Vagina (tissue), 2 donors: ENCODE measurements around the gene FAM50B.

ENCODE experiments used
- POLR2A ChIP-seq, 2 donors: fragments of 450-650 bp; IDR thresholded peaks; one replicate each; pipeline ENCODE4 v1.6.1; 2017; ENCODE audit warnings: antibody characterized with exemption in 2 of 2, mild to moderate bottlenecking in 2 of 2, moderate library complexity in 2 of 2
- TF ChIP-seq, protein P1 (sequence below), 3 experiments: fragments of 450-650 bp in 2 of 3; fragments of 200-600 bp in 1 of 3; sonication (generic) in 1 of 3; IDR thresholded peaks; one replicate each; pipeline ENCODE4 v1.5.1; 2017 to 2019; ENCODE audit warnings: antibody characterized with exemption in 3 of 3, mild to moderate bottlenecking in 2 of 3, moderate library complexity in 2 of 3

DNA sequence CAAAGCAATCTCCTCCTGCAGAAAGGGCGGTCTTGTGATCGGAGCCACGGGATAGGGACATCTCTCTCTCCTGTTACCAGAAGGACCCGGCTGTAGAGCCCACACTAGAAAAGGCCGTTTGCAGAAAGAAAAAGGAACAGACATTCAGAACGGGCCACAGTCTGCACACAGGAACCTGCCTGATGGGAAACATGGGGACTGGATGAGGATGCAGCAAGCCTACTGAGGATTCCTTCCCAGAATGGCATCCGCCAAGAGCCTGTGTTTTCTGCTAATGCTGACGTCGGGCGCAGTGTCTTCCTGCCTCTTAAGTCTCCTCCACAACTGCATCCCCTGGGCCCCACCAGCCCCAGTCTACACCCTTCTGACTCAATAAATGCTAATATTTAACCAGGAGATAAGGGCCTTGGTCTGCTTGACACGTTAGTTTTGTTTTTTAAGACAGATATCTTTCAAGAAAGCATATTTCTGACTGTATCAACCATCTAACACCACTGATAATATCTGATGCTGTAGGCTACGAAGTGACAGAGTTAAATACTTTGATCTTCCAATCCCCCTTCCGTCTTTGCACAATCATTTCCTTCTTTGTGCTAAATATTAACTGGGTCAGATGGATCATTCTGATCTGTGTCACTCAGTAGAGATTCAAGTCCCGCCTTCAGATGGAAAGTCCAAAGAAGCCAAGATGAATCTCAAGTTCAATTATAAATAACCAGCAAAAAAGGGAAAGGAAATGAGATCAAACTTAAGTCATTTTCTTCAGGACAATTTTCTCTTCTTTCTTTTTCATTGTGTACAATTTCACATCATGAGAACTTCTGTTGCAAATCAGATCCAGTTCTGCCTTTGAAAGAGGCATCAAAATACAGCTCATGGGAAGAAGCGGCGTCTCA is 20.7 kb downstream of the FAM50B start:
- TF ChIP-seq, protein P1, sequence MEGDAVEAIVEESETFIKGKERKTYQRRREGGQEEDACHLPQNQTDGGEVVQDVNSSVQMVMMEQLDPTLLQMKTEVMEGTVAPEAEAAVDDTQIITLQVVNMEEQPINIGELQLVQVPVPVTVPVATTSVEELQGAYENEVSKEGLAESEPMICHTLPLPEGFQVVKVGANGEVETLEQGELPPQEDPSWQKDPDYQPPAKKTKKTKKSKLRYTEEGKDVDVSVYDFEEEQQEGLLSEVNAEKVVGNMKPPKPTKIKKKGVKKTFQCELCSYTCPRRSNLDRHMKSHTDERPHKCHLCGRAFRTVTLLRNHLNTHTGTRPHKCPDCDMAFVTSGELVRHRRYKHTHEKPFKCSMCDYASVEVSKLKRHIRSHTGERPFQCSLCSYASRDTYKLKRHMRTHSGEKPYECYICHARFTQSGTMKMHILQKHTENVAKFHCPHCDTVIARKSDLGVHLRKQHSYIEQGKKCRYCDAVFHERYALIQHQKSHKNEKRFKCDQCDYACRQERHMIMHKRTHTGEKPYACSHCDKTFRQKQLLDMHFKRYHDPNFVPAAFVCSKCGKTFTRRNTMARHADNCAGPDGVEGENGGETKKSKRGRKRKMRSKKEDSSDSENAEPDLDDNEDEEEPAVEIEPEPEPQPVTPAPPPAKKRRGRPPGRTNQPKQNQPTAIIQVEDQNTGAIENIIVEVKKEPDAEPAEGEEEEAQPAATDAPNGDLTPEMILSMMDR (IDR thresholded peaks at IDR 0.05): no peak
- TF ChIP-seq POLR2A (IDR thresholded peaks at IDR 0.05): no peak
